ENCODE data around the gene NLGN1. TPM values are rescaled to one million over a fixed set of nuclear protein-coding genes. Genes with fewer than 3 reads are reported as not detected.
A peak's percentile ranks its signal among the peaks of the same experiment; 100 is the strongest.

Gene NLGN1
- total and polyA plus RNA-seq, 5 donors from 2014 or later = not detected

GRCh38 chr3:173473237-173473636 lies 75.7 kb downstream of the NLGN1 start:
- H3K27ac Mint-ChIP-seq = no peak overlapping the region
- no peaks in the 10 kb centered on the region for H3K4me1 Mint-ChIP-seq
- ATAC-seq (ENCODE audit: low read depth in 2 of 2) (no peak), DNase-seq (no peak)
- H3K27ac ChIP-seq (ENCODE audit: insufficient read depth, low read length, poor library complexity, severe bottlenecking) = no peak overlapping the region
- no peaks in the 10 kb centered on the region for H3K36me3 Mint-ChIP-seq
- no peaks in the 10 kb centered on the region for H3K27me3 Mint-ChIP-seq
- H3K9me3 ChIP-seq (ENCODE audit: control insufficient read depth in 2 of 2, low read length in 2 of 2) = no peaks in the 10 kb centered on the region
- H3K4me3 ChIP-seq (ENCODE audit: low read depth, low read length) = no peak overlapping the region
- H3K9me3 Mint-ChIP-seq = peaks cover 0 to 22% (median 7%) of the 10 kb centered on the region in 7 donors
- H3K4me3 Mint-ChIP-seq = no peak overlapping the region
- no peaks in the 10 kb centered on the region for H3K27me3 ChIP-seq (ENCODE audit: control insufficient read depth, insufficient read depth, low read length)
- no peaks in the 10 kb centered on the region for H3K4me1 ChIP-seq (ENCODE audit: control insufficient read depth, insufficient read depth, low read length, poor library complexity, severe bottlenecking)
- no peaks in the 10 kb centered on the region for H3K36me3 ChIP-seq (ENCODE audit: control insufficient read depth, insufficient read depth, low read length)

GRCh38 chr3:173479301-173479700 lies 81.8 kb downstream of the NLGN1 start:
- H3K4me3 ChIP-seq (ENCODE audit: low read depth, low read length) = no peak overlapping the region
- no peak overlapping the region for H3K27ac ChIP-seq (ENCODE audit: insufficient read depth, low read length, poor library complexity, severe bottlenecking)
- Mint-ChIP-seq H3K4me1 (no peaks in the 10 kb centered on the region), H3K4me3 (peak overlapping the region in 1 of 4 donors; percentile 23), H3K9me3 (peaks cover 0 to 31% (median 13%) of the 10 kb centered on the region in 7 donors), H3K36me3 (no peaks in the 10 kb centered on the region), H3K27ac (no peak overlapping the region), H3K27me3 (no peaks in the 10 kb centered on the region)
- H3K4me1 ChIP-seq (ENCODE audit: control insufficient read depth, insufficient read depth, low read length, poor library complexity, severe bottlenecking) = no peaks in the 10 kb centered on the region
- ATAC-seq (ENCODE audit: low read depth in 2 of 2) (no peak), DNase-seq (no peak)
- no peaks in the 10 kb centered on the region for H3K36me3 ChIP-seq (ENCODE audit: control insufficient read depth, insufficient read depth, low read length)
- H3K9me3 ChIP-seq (ENCODE audit: control insufficient read depth in 2 of 2, low read length in 2 of 2) = no peaks in the 10 kb centered on the region
- H3K27me3 ChIP-seq (ENCODE audit: control insufficient read depth, insufficient read depth, low read length) = no peaks in the 10 kb centered on the region

GRCh38 chr3:173501931-173502489 lies 104.5 kb downstream of the NLGN1 start:
- Mint-ChIP-seq H3K27ac (no peak overlapping the region), H3K4me3 (no peak overlapping the region), H3K36me3 (no peaks in the 10 kb centered on the region), H3K4me1 (no peaks in the 10 kb centered on the region), H3K27me3 (no peaks in the 10 kb centered on the region), H3K9me3 (peaks cover 2 to 14% (median 4%) of the 10 kb centered on the region in 7 donors)
- ATAC-seq (ENCODE audit: low read depth in 2 of 2) (no peak), DNase-seq (no peak)
- H3K4me3 ChIP-seq (ENCODE audit: low read depth, low read length) = no peak overlapping the region
- H3K27ac ChIP-seq (ENCODE audit: insufficient read depth, low read length, poor library complexity, severe bottlenecking) = no peak overlapping the region
- no peaks in the 10 kb centered on the region for H3K4me1 ChIP-seq (ENCODE audit: control insufficient read depth, insufficient read depth, low read length, poor library complexity, severe bottlenecking)
- H3K36me3 ChIP-seq (ENCODE audit: control insufficient read depth, insufficient read depth, low read length) = no peaks in the 10 kb centered on the region
- H3K9me3 ChIP-seq (ENCODE audit: control insufficient read depth in 2 of 2, low read length in 2 of 2) = no peaks in the 10 kb centered on the region
- no peaks in the 10 kb centered on the region for H3K27me3 ChIP-seq (ENCODE audit: control insufficient read depth, insufficient read depth, low read length)

GRCh38 chr3:173502983-173503568 lies 105.5 kb downstream of the NLGN1 start:
- Mint-ChIP-seq H3K4me3 (no peak overlapping the region), H3K4me1 (no peaks in the 10 kb centered on the region), H3K27ac (no peak overlapping the region), H3K9me3 (peaks cover 2 to 15% (median 4%) of the 10 kb centered on the region in 7 donors), H3K27me3 (no peaks in the 10 kb centered on the region), H3K36me3 (no peaks in the 10 kb centered on the region)
- DNase-seq (no peak), ATAC-seq (ENCODE audit: low read depth in 2 of 2) (no peak)
- Histone ChIP-seq H3K36me3 (ENCODE audit: control insufficient read depth, insufficient read depth, low read length) (no peaks in the 10 kb centered on the region), H3K4me1 (ENCODE audit: control insufficient read depth, insufficient read depth, low read length, poor library complexity, severe bottlenecking) (no peaks in the 10 kb centered on the region), H3K27ac (ENCODE audit: insufficient read depth, low read length, poor library complexity, severe bottlenecking) (no peak overlapping the region), H3K9me3 (ENCODE audit: control insufficient read depth in 2 of 2, low read length in 2 of 2) (no peaks in the 10 kb centered on the region), H3K27me3 (ENCODE audit: control insufficient read depth, insufficient read depth, low read length) (no peaks in the 10 kb centered on the region), H3K4me3 (ENCODE audit: low read depth, low read length) (no peak overlapping the region)

- Histone ChIP-seq H3K9me3 (ENCODE audit: control insufficient read depth in 2 of 2, low read length in 2 of 2) (no peaks in the 10 kb centered on the region), H3K27me3 (ENCODE audit: control insufficient read depth, insufficient read depth, low read length) (no peaks in the 10 kb centered on the region), H3K27ac (ENCODE audit: insufficient read depth, low read length, poor library complexity, severe bottlenecking) (no peak overlapping the region), H3K4me3 (ENCODE audit: low read depth, low read length) (no peak overlapping the region), H3K36me3 (ENCODE audit: control insufficient read depth, insufficient read depth, low read length) (no peaks in the 10 kb centered on the region), H3K4me1 (ENCODE audit: control insufficient read depth, insufficient read depth, low read length, poor library complexity, severe bottlenecking) (no peaks in the 10 kb centered on the region)
- Mint-ChIP-seq H3K4me3 (no peak overlapping the region), H3K27me3 (no peaks in the 10 kb centered on the region), H3K4me1 (no peaks in the 10 kb centered on the region), H3K9me3 (peaks cover 0 to 10% (median 1%) of the 10 kb centered on the region in 7 donors), H3K27ac (no peak overlapping the region), H3K36me3 (no peaks in the 10 kb centered on the region)
- ATAC-seq (ENCODE audit: low read depth in 2 of 2) (no peak), DNase-seq (no peak)
Measured at GRCh38 chr3:173510565-173510964, 113.0 kb downstream of the NLGN1 start.

GRCh38 chr3:173513123-173513522 lies 115.6 kb downstream of the NLGN1 start:
- no peaks in the 10 kb centered on the region for H3K27me3 ChIP-seq (ENCODE audit: control insufficient read depth, insufficient read depth, low read length)
- H3K27ac ChIP-seq (ENCODE audit: insufficient read depth, low read length, poor library complexity, severe bottlenecking) = no peak overlapping the region
- Mint-ChIP-seq H3K4me1 (no peaks in the 10 kb centered on the region), H3K4me3 (no peak overlapping the region), H3K36me3 (no peaks in the 10 kb centered on the region), H3K27me3 (no peaks in the 10 kb centered on the region), H3K9me3 (peaks cover 0 to 10% (median 2%) of the 10 kb centered on the region in 7 donors), H3K27ac (no peak overlapping the region)
- H3K4me1 ChIP-seq (ENCODE audit: control insufficient read depth, insufficient read depth, low read length, poor library complexity, severe bottlenecking) = no peaks in the 10 kb centered on the region
- no peak overlapping the region for H3K4me3 ChIP-seq (ENCODE audit: low read depth, low read length)
- no peak for ATAC-seq (ENCODE audit: low read depth in 2 of 2)
- no peaks in the 10 kb centered on the region for H3K9me3 ChIP-seq (ENCODE audit: control insufficient read depth in 2 of 2, low read length in 2 of 2)
- H3K36me3 ChIP-seq (ENCODE audit: control insufficient read depth, insufficient read depth, low read length) = no peaks in the 10 kb centered on the region
- no peak for DNase-seq

- H3K36me3 Mint-ChIP-seq = no peaks in the 10 kb centered on the region
Measured at GRCh38 chr3:173529062-173529711, 131.6 kb downstream of the NLGN1 start.

More at GRCh38 chr3:173529062-173529711, 131.6 kb downstream of the NLGN1 start:
- Mint-ChIP-seq H3K9me3 (peaks cover 0 to 30% (median 19%) of the 10 kb centered on the region in 7 donors), H3K4me3 (no peak overlapping the region), H3K27ac (no peak overlapping the region), H3K4me1 (no peaks in the 10 kb centered on the region), H3K27me3 (no peaks in the 10 kb centered on the region)
- H3K27me3 ChIP-seq (ENCODE audit: control insufficient read depth, insufficient read depth, low read length) = no peaks in the 10 kb centered on the region
- H3K27ac ChIP-seq (ENCODE audit: insufficient read depth, low read length, poor library complexity, severe bottlenecking) = no peak overlapping the region
- ATAC-seq (ENCODE audit: low read depth in 2 of 2) = no peak
- peak in 1 of 3 donors; percentile 13 for DNase-seq
- no peak overlapping the region for H3K4me3 ChIP-seq (ENCODE audit: low read depth, low read length)
- H3K4me1 ChIP-seq (ENCODE audit: control insufficient read depth, insufficient read depth, low read length, poor library complexity, severe bottlenecking) = no peaks in the 10 kb centered on the region
- H3K9me3 ChIP-seq (ENCODE audit: control insufficient read depth in 2 of 2, low read length in 2 of 2) = peaks cover 6 to 9% of the 10 kb centered on the region in 2 experiments
- no peaks in the 10 kb centered on the region for H3K36me3 ChIP-seq (ENCODE audit: control insufficient read depth, insufficient read depth, low read length)

All from CD4-positive, CD25-positive, alpha-beta regulatory T cell (primary cell).